OCI-LY1 (cell line): ENCODE data around the gene FHIT.

Experiments used
- CTCF ChIP-seq: fragments of 200-600 bp; sonication (generic), shearing (Covaris generic); IDR thresholded peaks from 2 replicates; pipeline ENCODE4 v1.5.1; 2017; ENCODE audit warnings: mild to moderate bottlenecking, antibody characterized with exemption, low read length, moderate library complexity, mixed read lengths
- EZH2 ChIP-seq: fragments of 200-600 bp; sonication (generic), shearing (Covaris generic); IDR thresholded peaks from 2 replicates; pipeline ENCODE4 v1.8.0; 2017; ENCODE audit warnings: borderline replicate concordance, mixed run types, mild to moderate bottlenecking, antibody characterized with exemption, low read length, moderate library complexity, mixed read lengths

DNA sequence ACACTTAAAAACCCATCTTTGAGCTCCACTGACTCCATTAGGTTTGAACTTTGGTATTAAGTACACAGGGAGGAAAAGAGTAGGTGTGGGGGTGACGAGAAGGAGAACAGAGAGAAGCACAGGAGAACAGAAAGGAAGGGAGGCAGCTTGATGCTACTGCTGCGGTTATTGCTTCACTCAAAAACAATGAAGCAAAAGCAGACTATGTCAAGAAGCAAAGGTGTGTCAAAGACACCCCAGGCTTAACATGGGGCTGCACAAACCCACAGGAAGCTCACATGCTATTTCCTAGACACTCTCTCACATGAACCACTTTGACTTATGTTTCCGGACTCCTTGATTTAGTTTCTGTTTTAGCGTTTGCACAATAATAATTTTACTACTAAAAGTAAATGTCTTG is 1240.5 kb downstream of the FHIT start:
- TF ChIP-seq EZH2 (no peak), CTCF (no peak)
